ENCODE measurements around the gene PICK1.
"Not testable (repeated sequence)": the region's sequence is repeated elsewhere in the genome, so short reads cannot be mapped to it uniquely, and the experiment has no call there.

The PICK1 gene

GRCh38 chr22:38077096-38077495 is 19.9 kb downstream of the PICK1 start:
- DNase-seq, result no peak

- DNase-seq, result no peak
Observed at GRCh38 chr22:38077595-38077994, 20.4 kb downstream of the PICK1 start.

DNA sequence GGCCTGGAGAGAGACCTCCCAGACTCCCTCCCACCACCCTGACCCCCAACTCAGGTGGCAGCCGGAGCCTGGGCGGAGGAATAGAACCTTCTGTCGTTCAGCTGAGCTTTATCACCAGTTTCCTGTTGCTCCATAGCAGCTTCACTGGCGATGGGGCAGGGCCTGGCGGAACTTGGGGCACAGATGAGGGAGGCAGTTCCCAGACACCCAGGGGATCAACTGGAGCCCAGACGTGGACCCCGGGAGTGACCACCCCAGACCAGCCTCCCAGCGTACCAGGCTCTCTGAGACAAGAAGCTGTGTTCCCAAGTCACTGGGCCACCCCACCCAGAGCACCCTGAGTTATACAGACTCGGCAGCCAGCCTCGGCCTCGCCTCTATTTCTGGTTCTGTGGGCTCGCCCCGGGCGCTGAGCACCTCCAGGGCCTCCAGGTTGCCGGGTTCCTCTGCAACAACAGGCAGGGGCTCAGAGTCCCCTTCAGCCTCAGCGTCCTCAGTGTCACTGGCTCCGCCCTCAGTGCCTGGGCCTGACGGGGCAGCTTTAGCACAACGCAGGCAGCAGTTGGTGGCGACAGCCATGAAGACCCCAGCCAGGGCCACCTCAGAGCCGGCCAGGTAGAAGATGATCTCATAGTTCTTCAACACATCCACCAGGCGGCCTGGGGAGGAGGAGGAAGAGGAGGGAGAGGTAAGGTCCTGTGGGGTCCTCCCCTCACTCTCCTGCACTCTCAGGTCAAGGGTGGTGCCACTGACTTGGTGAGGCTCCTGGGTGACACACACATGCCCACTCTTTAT is 21.0 kb downstream of the PICK1 start:
- no peak for DNase-seq

- DNase-seq, result not testable (repeated sequence)
Observed at GRCh38 chr22:38079208-38079607, 22.0 kb downstream of the PICK1 start.

- DNase-seq, result no peak
Observed at GRCh38 chr22:38079804-38080203, 22.6 kb downstream of the PICK1 start.

DNA sequence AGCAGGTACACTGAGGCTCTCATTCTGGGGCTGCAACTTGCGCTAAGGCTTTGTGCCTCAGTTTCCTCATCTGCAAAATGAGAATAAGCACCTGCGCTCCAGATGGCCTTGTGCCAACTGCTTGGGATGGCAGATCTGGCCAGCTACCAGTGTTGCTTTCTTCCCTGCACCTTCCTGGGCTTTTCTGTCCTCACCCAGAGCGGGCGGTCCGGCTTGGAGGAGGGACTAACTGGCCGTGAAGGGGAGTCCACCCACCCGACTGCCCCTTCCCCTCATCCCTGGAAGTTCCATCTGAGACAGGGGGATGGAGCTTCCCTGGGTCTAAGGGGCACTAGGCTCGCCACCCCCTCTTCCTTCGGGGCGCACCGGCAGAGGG is 23.3 kb downstream of the PICK1 start:
- DNase-seq, result no peak

DNA sequence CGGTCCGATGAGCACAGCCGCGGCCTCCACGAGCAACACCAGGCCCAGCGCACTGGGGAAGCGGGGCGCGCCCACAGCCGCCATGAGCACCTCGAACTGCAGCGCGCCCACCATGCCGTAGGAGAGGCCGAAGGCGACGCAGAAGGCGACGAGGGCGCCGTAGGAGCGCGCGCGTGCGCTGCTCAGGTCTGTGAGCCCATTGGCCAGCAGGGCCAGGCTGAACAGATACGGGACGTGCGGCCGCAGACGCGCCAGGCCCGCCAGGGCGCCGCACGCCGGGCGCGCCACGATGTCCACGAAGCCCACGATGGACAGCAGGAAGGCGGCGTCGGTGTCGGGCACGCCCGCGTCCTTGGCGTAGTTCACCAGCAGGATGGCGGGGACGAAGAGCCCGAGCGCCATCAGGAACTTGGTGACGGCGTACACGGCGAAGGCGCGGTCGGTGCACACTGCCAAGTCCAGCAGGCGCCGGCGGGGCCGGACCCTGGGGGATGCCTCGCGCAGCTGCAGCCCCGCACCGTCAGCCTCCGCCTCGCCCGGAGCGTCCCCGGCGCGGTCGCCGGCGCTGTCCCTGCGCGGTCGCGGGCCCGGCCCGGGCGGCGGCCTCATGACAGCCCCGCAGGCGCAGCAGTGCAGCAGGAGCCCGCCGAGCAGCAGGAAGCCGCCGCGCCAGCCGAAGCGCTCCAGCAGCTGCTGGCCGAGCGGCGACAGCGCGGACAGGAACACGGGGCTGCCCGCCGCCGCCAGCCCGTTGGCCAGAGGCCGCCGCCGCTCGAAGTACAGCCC is 23.8 kb downstream of the PICK1 start:
- peak; percentile 60 for DNase-seq

DNA sequence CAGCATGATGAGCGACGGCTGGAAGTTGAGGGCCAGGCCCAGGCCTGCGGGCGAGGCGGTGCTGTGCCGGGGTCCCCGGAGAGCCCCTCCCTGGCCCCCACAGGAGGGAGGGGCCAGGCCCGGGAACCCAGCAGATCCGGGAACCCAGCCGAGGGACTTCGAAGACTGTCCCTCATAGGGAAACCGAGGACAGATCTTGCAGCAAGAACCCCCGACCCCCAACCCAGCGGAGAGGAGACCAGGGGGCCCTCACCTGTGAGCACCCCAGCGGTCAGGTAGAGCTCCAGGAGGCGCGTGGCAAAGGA is 24.4 kb downstream of the PICK1 start:
- DNase-seq, result no peak

DNA sequence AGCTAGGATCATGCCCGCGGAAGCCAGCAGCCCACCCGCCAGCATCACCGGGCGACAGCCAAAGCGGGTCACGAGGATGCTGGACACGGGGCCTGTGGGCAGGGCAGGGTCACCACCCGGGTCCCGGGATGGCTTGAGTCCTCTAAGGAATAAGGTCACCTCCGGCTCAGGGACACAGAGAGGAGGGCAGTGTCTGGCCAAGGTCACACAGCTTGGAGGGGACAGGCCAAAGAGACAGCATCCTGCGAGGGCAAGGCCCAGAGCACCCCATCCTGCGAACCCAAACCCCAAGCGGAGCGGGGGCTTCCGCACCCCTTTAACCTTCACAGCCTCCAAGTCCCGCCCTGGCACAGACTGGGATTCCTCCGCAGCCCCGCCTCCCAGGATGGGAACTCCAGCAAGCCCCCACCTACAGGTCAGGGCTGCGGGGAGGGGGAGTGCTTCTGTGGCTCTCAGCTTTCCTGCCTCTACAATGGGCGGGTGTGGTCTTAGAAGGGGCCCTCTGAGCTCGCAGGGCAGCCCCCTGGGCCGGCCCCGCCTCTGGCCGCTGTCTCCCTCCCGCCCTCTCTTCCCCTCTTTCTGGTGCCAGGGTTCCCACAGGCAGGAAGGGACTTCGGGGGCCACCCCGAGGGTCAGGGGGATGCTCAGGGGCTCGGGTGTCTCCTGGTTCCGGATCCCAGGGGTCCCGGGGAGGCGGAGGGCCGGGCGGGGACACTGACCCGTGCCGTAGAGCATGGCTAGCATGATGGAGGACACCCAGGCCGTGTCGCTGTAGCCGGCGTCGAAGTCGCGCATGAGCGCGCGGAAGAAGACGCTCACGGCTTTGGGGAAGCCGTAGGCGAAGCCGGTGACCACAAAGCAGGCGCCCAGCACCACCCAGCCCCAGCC is 25.0 kb downstream of the PICK1 start:
- DNase-seq, result peak; percentile 48

GRCh38 chr22:38082986-38083710 is 25.9 kb downstream of the PICK1 start:
- no peak for DNase-seq

DNA sequence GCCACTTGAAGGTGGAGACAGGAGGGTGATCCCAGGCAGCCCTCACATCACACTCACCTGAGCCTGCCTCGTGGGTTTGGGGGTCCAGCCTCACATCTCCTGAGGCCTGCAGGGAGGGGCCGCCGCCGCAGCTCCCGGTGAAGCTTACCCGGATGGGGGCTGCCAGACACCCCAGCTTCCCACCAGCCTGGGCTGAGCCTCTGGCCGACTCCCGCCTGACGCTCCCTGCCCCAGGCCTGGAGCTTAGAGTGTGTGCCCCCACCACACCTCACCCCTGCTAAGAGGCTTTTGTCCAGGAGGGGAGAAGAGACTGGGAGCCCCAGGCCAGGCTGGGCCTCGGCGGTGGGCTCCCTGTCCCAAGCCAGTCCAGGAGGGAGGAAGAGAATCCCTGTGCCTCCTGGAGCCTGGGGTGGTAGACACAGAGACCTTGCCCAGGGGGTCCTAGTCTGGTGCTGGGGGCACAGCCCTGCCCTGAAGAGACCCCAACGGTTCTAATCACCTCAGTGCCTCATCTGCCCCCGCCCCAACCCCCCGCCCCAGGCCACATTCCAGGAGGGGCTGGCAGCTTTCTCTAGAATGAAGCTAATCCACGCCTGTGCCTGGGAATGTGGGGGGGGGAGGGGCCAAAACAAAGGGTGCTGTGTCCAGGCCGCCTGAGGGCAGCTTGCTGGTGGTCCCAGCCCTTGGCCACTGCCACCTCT is 26.9 kb downstream of the PICK1 start, which contains the start of gene SLC16A8:
Gene SLC16A8 (minus strand): TSS at position 254 of the 701 bp plus-strand sequence. CDS start 1,311 bp downstream, outside the sequence.
- DNase-seq, result no peak

DNA sequence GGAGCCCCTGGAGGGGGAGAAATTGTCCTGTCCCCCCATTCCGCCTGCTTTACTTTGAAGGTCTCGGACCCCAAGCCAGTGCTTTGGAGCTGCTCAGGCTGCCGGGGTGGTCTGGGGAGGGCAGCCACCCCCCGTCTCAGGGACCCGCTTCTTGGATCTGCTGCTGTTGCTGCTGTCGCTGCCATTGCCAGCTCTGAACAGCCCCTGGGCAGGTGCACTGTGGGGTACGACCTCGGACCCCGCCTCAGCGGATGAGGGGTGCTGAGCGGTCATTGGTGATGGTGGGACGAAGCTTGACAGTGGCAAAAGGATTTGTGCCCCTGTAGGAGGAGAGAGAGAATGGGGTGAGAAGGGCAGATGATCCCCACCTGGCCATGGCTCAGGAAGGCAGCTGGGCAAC is 27.9 kb downstream of the PICK1 start:
- DNase-seq, result no peak

- no peak for DNase-seq
Observed at GRCh38 chr22:38085501-38085900, 28.3 kb downstream of the PICK1 start.

DNA sequence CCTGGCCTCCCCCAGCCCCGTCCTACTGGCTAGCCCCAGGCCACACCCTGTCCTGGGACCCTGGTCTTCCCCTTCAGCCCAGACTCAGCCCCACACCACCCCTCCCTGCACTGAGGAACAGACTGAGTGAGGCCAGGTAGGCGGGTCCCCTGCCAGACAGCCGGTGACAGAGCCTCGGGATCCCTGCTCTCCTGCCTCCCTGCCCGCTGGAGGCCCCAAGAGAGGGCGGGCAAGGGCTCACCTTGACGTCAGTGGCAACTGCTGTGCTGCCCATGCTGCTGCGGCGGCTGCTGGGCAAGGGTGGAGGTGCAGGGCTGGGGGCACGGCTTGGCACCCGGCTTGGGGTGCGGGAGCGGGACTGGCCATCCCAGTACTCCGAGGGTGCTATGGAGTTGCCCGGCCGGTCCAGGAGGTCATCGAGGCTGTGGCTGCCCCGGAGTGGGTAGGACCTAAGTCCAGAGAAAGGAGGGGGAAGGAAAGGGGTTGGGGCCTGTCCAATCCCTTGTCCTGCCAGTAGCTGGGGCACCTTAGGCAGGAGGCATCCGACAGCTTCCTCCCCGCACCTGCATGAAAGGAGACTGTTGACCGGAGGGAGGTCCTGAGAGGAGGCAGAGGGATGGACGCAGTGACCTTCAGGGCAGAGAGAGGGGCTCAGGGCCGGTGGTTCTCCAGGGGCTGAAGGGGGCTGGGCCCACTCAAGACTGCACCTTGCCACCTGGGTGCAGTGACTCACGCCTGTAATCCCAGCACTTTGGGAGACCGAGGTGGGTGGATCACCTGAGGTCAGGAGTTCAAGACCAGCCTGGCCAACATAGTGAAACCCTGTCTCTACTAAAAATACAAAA is 29.0 kb downstream of the PICK1 start:
- DNase-seq, result no peak

GRCh38 chr22:38086942-38087341 is 29.7 kb downstream of the PICK1 start:
- no peak for DNase-seq

DNA sequence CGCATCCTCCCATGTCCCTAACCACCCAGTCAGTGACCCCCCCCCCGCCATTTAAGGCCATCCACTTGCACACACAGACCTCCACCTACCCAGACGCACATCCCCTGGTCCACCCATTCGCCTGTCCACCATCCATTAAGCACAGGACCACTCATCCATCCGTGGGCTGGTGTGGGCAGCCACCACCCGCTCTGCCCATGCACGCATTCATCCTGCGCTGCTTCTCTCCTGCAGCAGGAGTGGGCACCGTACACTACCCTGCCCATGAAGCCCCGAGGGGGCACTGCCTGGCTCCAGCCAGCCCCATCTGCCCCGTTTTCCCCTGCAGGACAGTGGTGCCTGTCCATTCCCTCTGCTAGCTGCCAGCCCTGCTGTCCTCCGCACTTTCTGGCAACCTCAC is 30.7 kb downstream of the PICK1 start:
- DNase-seq, result no peak

GRCh38 chr22:38088629-38089473 is 31.6 kb downstream of the PICK1 start:
- DNase-seq, result no peak

- no peak for DNase-seq
Observed at GRCh38 chr22:38089474-38089851, 32.3 kb downstream of the PICK1 start.

- no peak for DNase-seq
Observed at GRCh38 chr22:38097058-38097457, 39.9 kb downstream of the PICK1 start.

Measured in hematopoietic multipotent progenitor cell treated with erythropoietin and hydrocortisone succinate and interleukin-3 and kit ligand, for 4 days (in vitro differentiated cells).